ENCODE results near the gene NAV2. TPM values are rescaled to one million over a fixed set of nuclear protein-coding genes. Genes with fewer than 3 reads are reported as not detected.
"Not testable (repeated sequence)": the region's sequence is repeated elsewhere in the genome, so short reads cannot be mapped to it uniquely, and the experiment has no call there.

NAV2 gene
- total RNA-seq, 1 experiment from 2014 or later: 23.3 TPM

- H3K4me2 ChIP-seq: no peak overlapping the region
Observed at GRCh38 chr11:19924716-19925115, 212.1 kb downstream of the NAV2 start.

GRCh38 chr11:19927403-19927802, 214.8 kb downstream of the NAV2 start:
- H3K9me2 ChIP-seq (ENCODE audit: insufficient read depth); H3K27me3 ChIP-seq (ENCODE audit: insufficient read depth, low read depth); H3K9me3 ChIP-seq (ENCODE audit: insufficient read depth, low read depth); intact Hi-C loops (cut with micrococcal nuclease; ENCODE audit: unreplicated experiment); POLR2A ChIA-PET (ENCODE audit: unreplicated experiment); BruUV-seq (replicated peaks); DNase-seq; H3F3A ChIP-seq (ENCODE audit: insufficient read depth, low read depth); H3K4me2 ChIP-seq; H3K36me3 ChIP-seq (ENCODE audit: low read depth); H4K20me1 ChIP-seq (ENCODE audit: insufficient read depth); H3K4me3 ChIP-seq; H3K79me2 ChIP-seq (ENCODE audit: low read depth); H3K27ac ChIP-seq; H2AFZ ChIP-seq: not testable (repeated sequence)
- CTCF ChIA-PET: interaction anchor here (0.6 kb wide), 1 partner anchor 9 kb away, joined by 3 read pairs; no protein-coding TSS in a partner anchor
- peaks cover 14% of the 10 kb centered on the region for H3K4me1 ChIP-seq (replicated peaks; ENCODE audit: insufficient read depth)

More at GRCh38 chr11:19924716-19925115, 212.1 kb downstream of the NAV2 start:
- Histone ChIP-seq H3K36me3 (ENCODE audit: low read depth) (no peaks in the 10 kb centered on the region), H3K9me3 (ENCODE audit: insufficient read depth, low read depth) (no peaks in the 10 kb centered on the region), H3F3A (ENCODE audit: insufficient read depth, low read depth) (peaks cover 18% of the 10 kb centered on the region), H4K20me1 (ENCODE audit: insufficient read depth) (no peaks in the 10 kb centered on the region), H3K27ac (no peak overlapping the region), H2AFZ (no peak overlapping the region), H3K27me3 (ENCODE audit: insufficient read depth, low read depth) (no peaks in the 10 kb centered on the region), H3K4me3 (no peak overlapping the region), H3K4me1 (replicated peaks; ENCODE audit: insufficient read depth) (peaks cover 41% of the 10 kb centered on the region), H3K9me2 (ENCODE audit: insufficient read depth) (no peaks in the 10 kb centered on the region), H3K79me2 (ENCODE audit: low read depth) (0 out of 2 replicates have a peak, but pooled peaks cover 6% of the 10 kb centered on the region)
- TF ChIP-seq CTCF (conservative IDR thresholded peaks at IDR 0.05): no peak
- TF ChIP-seq EZH2 (IDR thresholded peaks at IDR 0.05; ENCODE audit: low read depth): no peak
- DNase-seq: peak in 1 of 2 experiments; percentile 39
- BruUV-seq (replicated peaks): no TSS peak
- ChIA-PET POLR2A (ENCODE audit: unreplicated experiment) (no interaction called here), CTCF (no interaction called here)
- intact Hi-C loops (cut with micrococcal nuclease; ENCODE audit: unreplicated experiment): no loop called here

- H2AFZ ChIP-seq: no peak overlapping the region
- no peaks in the 10 kb centered on the region for H3K9me3 ChIP-seq (ENCODE audit: insufficient read depth, low read depth)
- no peaks in the 10 kb centered on the region for H3F3A ChIP-seq (ENCODE audit: insufficient read depth, low read depth)
- no peaks in the 10 kb centered on the region for H3K36me3 ChIP-seq (ENCODE audit: low read depth)
- no peaks in the 10 kb centered on the region for H3K27me3 ChIP-seq (ENCODE audit: insufficient read depth, low read depth)
- POLR2A ChIA-PET (ENCODE audit: unreplicated experiment): no interaction called here
- no peaks in the 10 kb centered on the region for H3K79me2 ChIP-seq (ENCODE audit: low read depth)
- BruUV-seq (replicated peaks): no TSS peak
- H4K20me1 ChIP-seq (ENCODE audit: insufficient read depth): no peaks in the 10 kb centered on the region
- TF ChIP-seq EZH2 (IDR thresholded peaks at IDR 0.05; ENCODE audit: low read depth): no peak
- TF ChIP-seq CTCF (conservative IDR thresholded peaks at IDR 0.05): no peak
- H3K4me1 ChIP-seq (replicated peaks; ENCODE audit: insufficient read depth): no peaks in the 10 kb centered on the region
- no peak for DNase-seq
- no peaks in the 10 kb centered on the region for H3K9me2 ChIP-seq (ENCODE audit: insufficient read depth)
- intact Hi-C loops (cut with micrococcal nuclease; ENCODE audit: unreplicated experiment): no loop called here
- no peak overlapping the region for H3K4me2 ChIP-seq
- no peak overlapping the region for H3K27ac ChIP-seq
- CTCF ChIA-PET: interaction anchor here (0.5 kb wide), 1 partner anchor 189 kb away, joined by 4 read pairs; no protein-coding TSS in a partner anchor
- no peak overlapping the region for H3K4me3 ChIP-seq
Observed at GRCh38 chr11:19929147-19929546, 216.5 kb downstream of the NAV2 start.

- ChIA-PET CTCF (no interaction called here), POLR2A (ENCODE audit: unreplicated experiment) (no interaction called here)
- no TSS peak for BruUV-seq (replicated peaks)
- no peak overlapping the region for H2AFZ ChIP-seq
- no peak overlapping the region for H3K27ac ChIP-seq
- H3K27me3 ChIP-seq (ENCODE audit: insufficient read depth, low read depth): no peaks in the 10 kb centered on the region
- DNase-seq: no peak
- H3K4me2 ChIP-seq: no peak overlapping the region
- H3K36me3 ChIP-seq (ENCODE audit: low read depth): no peaks in the 10 kb centered on the region
- intact Hi-C loops (cut with micrococcal nuclease; ENCODE audit: unreplicated experiment): no loop called here
- H3K79me2 ChIP-seq (ENCODE audit: low read depth): no peaks in the 10 kb centered on the region
- H3K4me1 ChIP-seq (replicated peaks; ENCODE audit: insufficient read depth): no peaks in the 10 kb centered on the region
- TF ChIP-seq CTCF (conservative IDR thresholded peaks at IDR 0.05) (no peak), EZH2 (IDR thresholded peaks at IDR 0.05; ENCODE audit: low read depth) (no peak)
- H3F3A ChIP-seq (ENCODE audit: insufficient read depth, low read depth): no peaks in the 10 kb centered on the region
- no peaks in the 10 kb centered on the region for H3K9me3 ChIP-seq (ENCODE audit: insufficient read depth, low read depth)
- no peaks in the 10 kb centered on the region for H3K9me2 ChIP-seq (ENCODE audit: insufficient read depth)
- H3K4me3 ChIP-seq: no peak overlapping the region
- no peaks in the 10 kb centered on the region for H4K20me1 ChIP-seq (ENCODE audit: insufficient read depth)
Observed at GRCh38 chr11:19929655-19930054, 217.0 kb downstream of the NAV2 start.

All from PC-9 (cell line).